NCI-H526 (cell line): ENCODE data around the gene CYP46A1.
"Not testable (repeated sequence)": the region's sequence is repeated elsewhere in the genome, so short reads cannot be mapped to it uniquely, and the experiment has no call there.

Experiments used
- DNase-seq, 2 experiments: peaks; one replicate each; lab custom pipeline; 2025; lab: John Stamatoyannopoulos, UW

Gene CYP46A1

DNA sequence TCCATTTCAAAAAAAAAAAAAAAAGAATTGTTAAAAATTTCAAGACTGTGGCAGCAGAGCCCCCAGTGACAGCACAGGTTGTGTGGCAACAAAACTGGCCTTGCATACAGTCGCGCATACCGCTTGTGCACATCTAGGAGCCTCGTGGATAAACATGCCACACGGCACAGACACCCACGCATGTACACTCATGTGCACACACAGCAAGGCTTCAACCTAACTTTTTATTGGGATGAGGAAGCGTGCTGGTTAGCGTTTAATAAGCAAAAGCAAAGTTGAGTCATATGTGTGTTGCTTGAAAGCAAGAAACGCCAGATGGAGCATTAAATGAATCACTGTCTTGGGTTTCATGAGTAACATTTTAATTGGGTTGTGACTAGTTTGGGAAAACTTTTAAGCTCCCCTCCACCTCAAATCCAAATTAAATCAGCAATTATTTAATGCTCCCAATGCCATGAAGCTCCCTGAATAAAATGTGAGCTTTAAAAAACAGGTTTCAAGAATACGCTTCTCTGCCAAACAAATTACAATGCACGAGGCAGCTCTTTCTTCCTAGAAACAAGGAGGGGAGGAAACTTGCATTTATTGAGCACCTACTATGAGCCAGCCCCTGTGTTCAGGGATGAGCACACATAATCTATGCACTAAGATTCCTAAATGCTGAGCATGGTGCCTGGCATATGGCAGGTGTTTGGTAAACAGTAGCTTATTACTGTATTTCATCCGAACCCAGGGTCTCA, 73.4 kb downstream of the CYP46A1 start:
- no peak for DNase-seq

DNA sequence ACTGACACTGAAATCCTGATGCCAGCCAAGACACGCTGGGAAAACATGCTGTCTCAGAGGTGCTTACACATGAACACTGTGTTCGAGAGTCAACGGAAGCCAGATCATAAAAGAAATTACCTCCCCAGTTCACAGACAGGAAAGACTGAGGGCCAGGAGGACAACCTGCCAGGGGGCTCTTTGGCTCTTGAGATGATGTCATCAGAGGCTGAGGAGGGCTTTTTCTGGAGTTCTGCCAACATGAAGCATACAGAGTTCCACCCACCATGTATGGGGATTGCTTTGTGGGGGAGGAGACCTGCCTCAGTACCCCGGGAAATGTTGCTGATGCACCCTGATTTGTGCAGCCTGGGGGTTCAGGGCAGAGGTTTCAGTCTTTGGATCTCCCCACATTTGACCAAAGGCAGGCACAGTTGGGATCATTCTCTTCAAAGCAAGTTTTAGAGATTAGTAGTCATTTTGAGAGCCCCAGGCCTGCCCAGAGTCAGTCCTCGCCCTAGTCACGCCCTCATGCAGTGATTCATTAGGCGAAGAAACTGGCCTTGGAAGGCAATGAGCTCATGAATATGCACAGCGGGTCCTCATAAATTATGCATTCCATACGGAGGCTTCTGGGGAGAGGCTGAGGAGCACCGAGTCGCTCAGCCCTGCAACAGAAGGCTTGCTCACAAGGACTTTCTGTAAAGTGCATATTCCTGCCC, 74.2 kb downstream of the CYP46A1 start:
- DNase-seq: peak; percentile 41 to 59

DNA sequence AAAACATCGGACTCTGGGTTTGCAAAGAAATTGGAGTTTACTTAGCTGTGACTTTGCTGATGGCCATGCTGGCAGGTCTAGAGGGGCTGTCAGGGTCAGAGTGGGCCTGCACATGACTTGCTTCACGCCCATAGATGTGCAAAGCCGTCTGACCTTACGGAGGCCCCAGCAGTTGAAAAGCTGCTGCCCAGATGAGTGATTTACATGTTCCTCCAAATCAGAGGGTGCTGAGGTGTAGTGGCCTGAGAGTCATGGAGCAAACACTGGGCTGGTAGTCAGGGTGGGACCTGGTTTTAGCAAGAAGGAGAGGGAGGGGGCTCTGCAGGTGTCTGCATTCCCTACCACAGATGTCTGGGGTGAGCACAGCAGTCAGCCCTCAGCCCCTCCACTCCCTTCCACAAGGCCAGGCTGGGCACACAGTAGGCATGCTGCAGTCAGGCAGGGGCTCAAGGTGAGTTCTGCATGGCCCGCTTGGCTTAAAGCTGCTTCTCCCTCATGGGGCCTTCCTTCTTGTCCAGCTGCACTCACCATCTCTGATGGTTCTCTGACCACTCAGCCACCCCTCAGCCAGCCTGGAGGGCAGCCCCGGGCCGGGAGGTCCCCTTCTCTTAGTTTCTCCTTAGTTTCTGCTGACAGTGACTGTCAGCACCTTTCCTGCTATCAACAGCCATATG, 74.9 kb downstream of the CYP46A1 start:
- DNase-seq: no peak

DNA sequence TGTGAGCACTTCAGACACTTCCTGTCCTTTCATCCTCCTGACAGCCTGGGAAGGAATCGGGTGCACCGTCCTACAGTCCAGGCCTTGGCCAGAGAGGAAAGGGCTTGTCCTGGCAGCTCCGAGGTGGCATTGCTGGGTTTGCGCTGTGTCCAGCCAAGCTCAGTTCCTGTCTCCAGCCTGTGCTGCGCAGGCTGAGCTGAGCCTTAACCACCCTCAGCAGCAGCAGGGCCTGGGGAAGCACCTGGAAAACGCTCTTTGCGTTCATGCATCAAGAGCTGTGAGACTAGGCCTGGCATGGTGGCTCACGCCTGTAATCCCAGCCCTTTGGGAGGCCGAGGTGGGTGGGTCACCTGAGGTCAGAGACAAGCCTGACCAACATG, 75.4 kb downstream of the CYP46A1 start:
- DNase-seq: no peak

DNA sequence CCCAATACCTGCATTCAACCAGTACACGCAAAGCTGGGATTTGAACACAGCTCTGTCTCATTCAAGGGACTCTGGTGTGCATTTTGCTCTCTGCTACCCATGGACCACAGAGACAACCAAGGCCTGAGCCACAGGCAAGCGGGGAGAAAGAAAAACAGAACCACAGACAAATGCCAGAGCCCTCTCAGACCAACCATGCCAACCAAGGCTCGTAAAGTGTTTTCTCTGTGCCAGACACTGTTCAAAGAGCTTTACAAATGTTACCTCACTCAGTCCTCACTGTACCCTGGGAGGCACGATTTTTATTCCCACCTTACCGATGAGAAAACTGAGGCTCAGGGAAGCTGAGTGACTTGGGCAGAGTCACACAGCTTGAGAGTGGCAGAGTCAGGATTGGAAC, 76.7 kb downstream of the CYP46A1 start:
- DNase-seq: no peak

DNA sequence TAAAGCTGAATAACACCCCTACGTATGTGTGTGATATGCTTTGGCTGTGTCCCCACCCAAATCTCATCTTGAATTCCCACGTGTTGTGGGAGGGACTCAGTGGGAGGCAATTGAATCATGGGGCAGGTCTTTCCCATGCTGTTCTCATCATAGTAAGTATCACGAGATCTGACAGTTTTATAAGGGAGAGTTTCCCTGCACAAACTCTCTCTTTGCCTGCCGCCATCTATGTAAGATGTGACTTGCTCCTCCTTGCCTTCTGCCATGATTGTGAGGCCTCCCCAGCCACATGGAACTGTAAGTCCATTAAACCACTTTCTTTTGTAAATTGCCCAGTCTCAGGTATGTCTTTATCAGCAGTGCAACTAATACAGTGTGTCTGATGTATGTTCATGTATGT, 78.8 kb downstream of the CYP46A1 start:
- DNase-seq: not testable (repeated sequence)

DNA sequence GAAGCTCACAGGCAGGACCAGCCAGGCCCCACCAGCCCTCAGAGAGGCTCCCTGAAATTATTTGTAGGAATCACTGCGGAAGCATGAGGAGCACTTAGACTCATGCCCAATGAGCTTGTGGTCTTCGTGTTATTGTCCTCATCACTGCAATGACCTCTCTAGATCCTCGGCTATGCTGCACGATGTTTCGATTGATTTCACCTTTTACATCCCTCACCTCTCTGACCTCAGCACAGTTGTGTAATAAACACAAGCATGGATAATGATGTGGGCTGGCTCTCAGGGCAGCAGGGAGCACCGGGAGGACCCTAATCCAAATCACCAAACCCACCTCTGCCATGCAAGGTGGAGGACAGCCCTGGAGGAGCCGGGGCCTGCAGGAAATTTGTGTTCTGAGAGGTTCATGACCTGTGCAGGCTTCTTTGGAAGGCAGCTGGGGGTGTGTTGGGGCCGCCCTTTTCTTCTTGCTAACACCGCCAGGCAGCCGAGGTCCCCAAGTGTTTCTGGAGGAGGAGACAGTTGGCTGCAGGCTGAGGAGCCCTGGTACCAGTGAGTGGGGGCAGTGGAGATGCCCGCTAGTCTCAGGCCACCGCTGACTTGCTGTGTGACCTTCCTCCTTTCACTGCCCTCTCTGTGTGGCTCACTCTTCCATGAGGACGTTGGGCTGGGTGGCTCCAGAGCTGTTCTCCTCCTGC, 79.6 kb downstream of the CYP46A1 start:
- no peak for DNase-seq

DNA sequence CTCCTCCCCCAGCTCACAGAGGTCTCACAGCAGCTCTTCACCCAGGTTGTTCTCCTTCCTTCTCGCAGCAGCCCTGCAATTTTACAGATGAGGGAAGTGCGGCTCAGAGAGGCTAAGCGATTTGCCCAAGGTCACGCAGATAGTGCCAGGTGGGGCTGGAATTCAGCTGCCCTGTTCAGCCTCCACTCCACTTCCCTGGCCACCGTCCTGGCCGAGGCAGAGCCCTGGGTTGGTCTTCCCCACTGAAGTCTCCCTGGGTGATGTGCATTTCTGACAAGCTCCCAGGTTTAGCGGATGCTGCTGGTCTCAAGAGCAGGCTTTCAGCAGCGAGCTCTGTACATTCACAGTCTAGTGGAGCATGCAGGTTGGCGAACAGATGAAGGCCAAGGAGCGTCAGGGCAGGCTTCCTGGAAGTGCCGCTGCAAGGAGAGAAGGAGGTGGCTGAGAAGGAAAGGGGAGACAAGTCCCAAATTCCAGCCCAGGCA, 80.2 kb downstream of the CYP46A1 start:
- DNase-seq: no peak

DNA sequence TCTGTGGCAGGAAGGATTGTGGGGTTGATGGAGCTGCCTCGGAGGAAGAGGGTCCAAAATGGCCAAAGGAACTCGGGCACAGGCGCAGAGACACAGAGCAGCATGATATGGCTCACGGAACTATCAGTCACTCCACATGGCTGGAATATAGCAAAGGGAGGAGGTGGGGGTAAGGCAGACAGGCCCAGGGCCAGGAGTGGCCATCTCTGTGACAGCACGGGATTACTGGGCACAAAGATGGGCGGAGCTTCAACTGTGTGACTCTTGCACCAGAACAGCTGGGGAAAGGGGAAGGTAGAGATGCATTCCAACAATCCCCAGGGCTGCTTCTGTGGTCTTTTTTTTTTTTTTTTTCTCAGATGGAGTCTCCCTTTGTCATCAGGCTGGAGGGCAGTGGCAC, 84.3 kb downstream of the CYP46A1 start:
- DNase-seq: no peak

DNA sequence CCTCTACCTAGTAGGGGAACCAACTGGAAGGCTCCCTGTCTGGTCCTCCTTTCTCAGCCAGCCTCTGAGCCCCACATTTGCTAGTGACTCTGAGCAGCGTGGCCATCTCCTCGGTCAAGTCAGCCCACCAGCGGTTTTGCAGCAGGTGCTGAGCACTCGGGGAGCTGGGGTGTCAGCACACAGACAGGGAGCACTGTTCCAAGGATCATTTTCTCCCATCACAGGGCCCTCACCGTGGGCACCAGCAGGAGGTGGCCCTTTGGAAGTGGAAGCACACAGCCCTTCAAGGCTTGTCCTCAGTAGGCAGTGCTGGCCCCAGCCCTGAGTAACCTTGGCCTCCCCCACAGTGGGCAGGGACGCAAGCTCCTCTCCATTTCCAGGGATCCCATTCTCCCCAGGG, 85.0 kb downstream of the CYP46A1 start:
- DNase-seq: no peak

DNA sequence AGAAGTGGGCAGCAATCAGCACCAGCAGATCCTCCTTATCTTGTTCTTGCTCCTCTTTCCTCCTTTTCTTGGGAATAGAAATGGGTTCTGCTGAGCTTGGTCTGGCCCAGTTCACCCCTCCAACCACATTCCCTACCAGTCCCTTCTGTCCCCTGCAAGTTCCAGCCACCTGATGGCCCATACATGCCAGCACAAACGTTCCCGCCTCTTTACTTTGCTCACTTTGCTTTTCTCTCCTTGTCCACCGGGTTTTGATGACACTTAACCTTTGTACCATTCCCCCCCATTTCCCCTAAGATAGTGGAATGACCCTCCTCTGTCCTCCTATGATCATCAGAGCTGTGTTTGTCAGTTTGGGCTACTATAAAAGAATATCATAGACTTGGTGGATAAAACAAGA, 85.7 kb downstream of the CYP46A1 start:
- DNase-seq: no peak

DNA sequence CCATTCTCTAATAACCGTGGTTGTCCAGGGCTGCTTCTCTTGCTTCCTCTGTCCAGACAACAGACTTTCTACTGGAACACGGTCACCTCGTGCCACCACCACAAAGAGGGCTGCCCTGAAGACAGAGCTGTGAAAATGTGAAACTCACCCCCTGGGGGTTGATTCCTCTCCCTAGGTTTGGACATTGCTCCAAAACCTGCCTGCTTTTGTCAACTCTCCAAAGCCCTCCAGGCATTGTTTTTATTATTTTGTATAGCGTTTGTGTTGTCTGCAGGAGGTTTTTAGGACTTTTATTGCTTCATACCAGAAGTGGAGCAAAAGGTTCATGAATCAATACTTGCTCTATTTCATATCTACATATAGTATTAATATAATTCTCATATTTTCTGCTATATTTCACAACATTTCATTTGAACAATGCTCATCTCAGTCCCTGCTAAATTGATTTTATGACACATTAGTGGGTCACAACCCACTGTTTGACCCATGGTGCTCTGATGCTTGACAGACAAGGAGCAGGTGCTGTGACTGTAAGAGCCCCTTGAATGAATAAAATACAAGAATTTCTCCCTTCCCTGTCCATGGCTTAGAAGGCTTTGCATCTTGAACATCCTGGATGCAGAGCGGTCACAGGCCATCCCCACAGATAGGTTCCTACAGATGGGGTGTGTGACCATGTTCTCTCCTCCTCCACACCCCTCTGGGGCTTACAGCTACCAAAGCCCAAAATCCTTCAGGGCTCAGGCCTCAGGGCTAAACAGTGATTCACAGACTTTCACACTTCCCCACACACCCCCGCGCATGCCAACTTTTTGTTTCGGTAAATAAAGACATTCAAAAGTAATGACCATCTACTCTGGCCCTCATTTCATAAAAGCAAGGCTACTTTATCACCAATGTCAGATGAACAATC, 88.5 kb downstream of the CYP46A1 start:
- no peak for DNase-seq

DNA sequence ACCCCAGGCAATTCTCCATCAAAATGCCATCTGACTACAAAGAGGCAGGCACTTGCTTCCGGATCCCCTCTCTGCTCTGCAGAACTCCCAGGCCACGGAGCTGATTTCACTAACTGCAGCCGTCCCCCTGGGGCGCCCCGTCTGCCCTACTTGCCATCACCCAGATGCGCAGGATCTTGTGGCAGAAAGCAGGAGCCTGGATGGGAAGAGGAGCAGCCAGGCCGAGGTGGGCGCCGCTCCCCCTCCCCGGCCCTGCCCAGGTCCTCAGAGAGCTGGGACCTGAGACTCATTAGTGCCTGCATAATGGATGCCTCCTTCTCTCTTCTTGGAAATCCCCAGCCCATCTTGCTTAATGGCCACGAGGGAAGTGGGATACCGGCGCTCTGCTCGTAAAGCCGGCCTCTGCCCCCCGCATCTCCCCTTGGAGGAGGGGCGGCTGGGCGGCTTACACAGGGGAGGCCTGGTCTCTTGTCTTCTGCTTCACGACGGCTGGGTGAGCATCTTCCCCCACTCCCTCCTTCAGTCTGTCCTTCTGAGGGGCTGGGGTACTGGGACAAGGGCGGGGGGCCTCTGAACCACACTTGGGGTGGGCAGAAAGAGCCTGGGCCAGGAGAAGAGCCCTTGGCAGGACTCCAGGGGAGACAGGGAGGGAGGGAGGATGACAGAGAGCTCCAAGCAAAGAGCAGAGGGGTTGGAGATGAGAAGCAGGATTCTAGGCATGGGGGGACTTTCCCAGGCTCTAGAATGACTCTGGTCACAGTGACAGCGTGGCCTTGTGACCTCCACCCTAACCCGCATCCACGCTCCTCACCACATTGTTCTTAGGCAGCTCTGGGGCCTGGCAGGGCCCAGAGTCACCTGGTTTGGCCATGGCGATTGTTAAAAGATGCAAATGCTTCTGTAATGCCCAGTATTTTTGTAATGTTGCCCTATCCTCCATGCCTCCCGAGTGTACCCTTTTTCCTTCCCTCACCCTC, 89.7 kb downstream of the CYP46A1 start:
- no peak for DNase-seq

DNA sequence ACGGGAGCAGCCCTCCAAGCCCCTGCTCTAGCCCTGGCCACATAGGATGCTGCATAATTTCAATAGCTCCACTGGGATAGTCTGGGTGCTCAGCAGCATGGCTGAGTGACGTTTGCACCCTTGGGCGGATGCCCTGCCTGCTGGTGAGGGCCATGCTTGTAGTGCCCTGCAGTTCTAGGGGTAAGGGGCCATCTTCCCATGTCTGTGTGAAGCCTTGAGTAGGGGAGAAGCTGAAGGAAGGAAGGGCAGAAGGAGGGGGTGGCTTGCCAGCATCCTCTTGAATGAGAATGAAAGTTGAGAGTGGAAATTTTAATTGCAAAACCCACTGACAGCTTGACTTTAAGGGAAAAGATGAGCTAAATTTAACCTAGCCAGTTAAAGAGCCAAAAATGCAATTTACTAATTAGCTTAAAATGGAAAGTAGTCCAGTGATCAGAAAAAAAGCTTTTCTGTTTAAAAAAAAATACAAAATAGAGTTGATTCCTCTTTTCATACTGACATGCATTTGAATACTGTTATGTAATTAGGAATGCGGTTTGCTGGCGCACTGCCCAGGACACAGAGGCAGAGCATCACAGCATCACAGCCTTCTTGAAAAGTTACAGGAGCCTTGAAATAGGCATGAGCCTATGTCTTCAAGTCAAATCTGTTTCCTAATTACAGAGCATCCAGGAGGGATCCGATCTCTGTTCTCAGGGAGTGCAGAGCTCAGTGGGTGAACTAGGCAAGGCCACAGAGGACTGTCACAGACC, 90.6 kb downstream of the CYP46A1 start:
- DNase-seq: peak in 1 of 2 experiments; percentile 18

DNA sequence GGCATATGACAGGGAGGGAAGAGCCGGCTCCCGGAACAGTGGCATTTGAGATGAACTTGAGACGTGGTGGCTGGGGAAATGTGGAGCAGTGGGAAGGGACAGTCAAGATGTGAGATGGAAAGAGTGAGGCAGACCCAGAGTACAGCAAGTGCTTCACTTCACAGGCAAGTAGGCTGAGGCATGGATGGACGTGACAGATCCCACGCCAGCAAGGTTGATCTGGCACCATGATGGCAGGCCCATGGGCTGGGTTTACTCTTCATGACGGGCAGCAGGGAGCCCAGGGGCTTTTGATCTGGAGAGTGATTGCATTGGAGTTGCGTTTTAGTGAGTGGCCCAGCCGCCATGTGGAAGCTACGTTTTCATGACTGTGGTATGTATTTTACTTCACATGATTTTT, 91.3 kb downstream of the CYP46A1 start:
- no peak for DNase-seq
